Measurements from ENCODE around the gene CREBL2. TPM values are rescaled to one million over a fixed set of nuclear protein-coding genes. Genes with fewer than 3 reads are reported as not detected.
"Not testable (repeated sequence)": the region's sequence is repeated elsewhere in the genome, so short reads cannot be mapped to it uniquely, and the experiment has no call there.

The CREBL2 gene
- total RNA-seq, 1 donor from 2014 or later = 38.5 TPM

DNA sequence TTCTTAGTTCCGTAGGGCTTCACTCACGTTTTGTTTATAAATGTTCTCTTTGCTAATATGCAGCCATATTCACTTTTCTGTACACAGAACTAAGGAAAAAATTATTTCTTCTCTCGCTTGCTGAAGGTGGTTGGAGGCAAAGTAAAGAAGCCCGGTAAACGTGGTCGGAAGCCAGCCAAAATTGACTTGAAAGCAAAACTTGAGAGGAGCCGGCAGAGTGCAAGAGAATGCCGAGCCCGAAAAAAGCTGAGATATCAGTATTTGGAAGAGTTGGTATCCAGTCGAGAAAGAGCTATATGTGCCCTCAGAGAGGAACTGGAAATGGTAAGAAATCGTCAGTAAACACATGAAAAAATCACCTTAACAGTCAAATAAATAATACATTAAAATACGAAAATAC is 24.0 kb downstream of the CREBL2 start:
- DNase-seq (ENCODE audit: low read depth in 2 of 2) = no peak

GRCh38 chr12:12636641-12637040 is 25.0 kb downstream of the CREBL2 start:
- no peak for DNase-seq (ENCODE audit: low read depth in 2 of 2)

- not testable (repeated sequence) for DNase-seq (ENCODE audit: low read depth in 2 of 2)
Measured at GRCh38 chr12:12639995-12640394, 28.3 kb downstream of the CREBL2 start.

DNA sequence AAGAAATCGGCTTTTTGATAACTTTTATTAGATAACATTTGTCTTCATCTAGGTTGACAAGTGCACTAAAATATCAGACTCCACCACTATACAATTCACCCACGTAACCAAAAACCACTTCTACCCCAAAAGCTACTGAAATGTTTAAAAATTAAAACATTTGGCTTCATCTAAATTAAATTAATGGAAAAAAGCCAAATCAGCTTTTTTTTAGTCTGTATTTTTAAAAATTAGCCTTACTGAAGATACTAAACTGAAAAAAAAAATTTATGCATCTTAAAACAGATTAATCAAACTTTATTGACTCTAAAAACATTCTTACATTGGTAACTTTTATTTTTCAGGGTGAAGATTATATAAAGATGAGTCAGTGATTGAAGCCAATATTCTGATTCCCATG is 30.0 kb downstream of the CREBL2 start:
- no peak for DNase-seq (ENCODE audit: low read depth in 2 of 2)

- DNase-seq (ENCODE audit: low read depth in 2 of 2) = peak in 1 of 2 donors; percentile 17
Measured at GRCh38 chr12:12642916-12643315, 31.2 kb downstream of the CREBL2 start.

GRCh38 chr12:12645485-12645884 is 33.8 kb downstream of the CREBL2 start:
- peak; percentile 41 to 50 for DNase-seq (ENCODE audit: low read depth in 2 of 2)

- peak in 1 of 2 donors; percentile 63 for DNase-seq (ENCODE audit: low read depth in 2 of 2)
Measured at GRCh38 chr12:12645968-12646367, 34.3 kb downstream of the CREBL2 start.

DNA sequence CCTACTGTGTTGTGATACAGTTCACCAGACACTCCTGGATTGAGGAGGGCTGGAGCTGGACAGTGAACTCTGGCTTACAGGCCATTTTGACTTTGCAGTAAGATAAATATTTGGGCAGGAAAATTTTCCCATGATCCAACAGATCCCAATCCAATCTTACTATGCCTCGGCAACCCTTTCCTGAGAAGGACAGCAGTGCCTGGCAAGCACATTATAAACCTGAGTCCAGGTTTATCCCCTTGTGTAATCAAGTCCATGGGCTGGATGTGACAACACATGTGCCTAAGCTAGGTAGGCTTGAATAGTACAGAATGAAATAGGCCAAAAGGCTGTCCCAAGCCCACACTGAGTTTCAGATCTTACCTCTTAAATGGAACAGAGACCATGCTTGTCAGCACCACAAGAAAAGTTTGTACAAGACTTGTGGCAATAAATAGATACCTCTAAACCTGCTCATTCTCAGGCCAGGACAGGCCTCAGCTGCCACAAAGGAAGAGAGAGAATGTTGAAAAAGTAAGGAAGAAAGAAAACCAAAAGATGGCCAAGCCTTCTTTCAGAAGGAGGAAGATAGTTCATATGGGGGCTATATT is 34.9 kb downstream of the CREBL2 start:
- no peak for DNase-seq (ENCODE audit: low read depth in 2 of 2)

- DNase-seq (ENCODE audit: low read depth in 2 of 2) = no peak
Measured at GRCh38 chr12:12648284-12648683, 36.6 kb downstream of the CREBL2 start.

- no peak for DNase-seq (ENCODE audit: low read depth in 2 of 2)
Measured at GRCh38 chr12:12648951-12649650, 37.4 kb downstream of the CREBL2 start.

GRCh38 chr12:12651752-12652151 is 40.1 kb downstream of the CREBL2 start:
- DNase-seq (ENCODE audit: low read depth in 2 of 2) = no peak

GRCh38 chr12:12652704-12653103 is 41.0 kb downstream of the CREBL2 start:
- not testable (repeated sequence) for DNase-seq (ENCODE audit: low read depth in 2 of 2)

DNA sequence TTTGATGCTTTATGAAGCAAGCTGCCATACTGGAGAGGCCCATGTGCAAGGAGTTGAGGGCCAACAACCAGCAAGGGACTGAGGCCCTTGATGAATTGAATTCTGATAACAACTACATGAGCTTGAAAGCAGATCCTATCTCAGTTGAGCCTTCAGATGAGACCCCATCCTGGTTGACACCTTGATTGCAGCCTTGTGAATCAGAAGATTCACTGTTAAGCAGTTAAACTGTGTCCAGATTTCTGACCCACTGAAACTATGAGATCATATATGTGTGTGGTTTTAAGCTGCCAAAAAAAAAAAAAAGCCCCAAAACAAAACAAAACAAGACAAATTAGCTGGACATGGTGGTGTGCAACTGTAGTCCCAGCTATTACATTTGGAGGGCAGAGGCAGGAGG is 42.2 kb downstream of the CREBL2 start:
- DNase-seq (ENCODE audit: low read depth in 2 of 2) = no peak

DNA sequence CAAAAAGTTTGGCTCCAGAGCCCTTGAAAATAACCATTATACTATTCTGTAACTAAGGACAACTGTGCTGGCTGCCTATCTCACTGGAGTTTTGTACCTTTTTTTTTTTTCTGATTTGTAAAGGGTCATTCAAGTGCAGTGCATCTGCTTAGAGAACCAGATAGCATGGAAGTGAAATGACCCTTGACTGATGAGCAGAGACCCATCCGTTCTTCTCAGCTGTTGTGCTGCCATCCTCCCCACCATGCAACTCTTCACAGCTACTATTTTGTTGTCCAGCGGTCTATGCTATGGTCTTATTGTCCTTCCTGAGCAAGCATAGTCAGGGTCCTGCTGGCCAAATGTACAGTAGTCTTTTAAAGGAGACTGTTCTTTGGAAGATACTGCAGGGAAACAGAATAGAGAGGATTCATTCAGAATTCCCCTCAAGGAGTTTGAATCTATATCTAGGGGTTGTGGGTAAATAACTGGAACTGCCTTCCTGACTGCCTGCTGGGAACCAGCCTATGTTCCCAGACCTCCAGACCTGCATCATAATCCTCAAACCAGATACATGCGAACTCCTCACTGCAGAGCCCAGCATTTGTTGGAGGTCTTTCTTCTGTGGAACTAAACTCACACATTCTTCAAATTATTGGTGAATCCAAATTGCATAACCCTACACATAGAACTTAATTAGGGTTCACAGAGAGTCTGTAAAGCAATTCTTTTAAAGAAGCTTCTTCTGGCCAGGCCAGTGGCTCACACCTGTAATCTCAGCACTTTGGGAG is 43.2 kb downstream of the CREBL2 start:
- DNase-seq (ENCODE audit: low read depth in 2 of 2) = no peak

- DNase-seq (ENCODE audit: low read depth in 2 of 2) = no peak
Measured at GRCh38 chr12:12660201-12660600, 48.5 kb downstream of the CREBL2 start.

DNA sequence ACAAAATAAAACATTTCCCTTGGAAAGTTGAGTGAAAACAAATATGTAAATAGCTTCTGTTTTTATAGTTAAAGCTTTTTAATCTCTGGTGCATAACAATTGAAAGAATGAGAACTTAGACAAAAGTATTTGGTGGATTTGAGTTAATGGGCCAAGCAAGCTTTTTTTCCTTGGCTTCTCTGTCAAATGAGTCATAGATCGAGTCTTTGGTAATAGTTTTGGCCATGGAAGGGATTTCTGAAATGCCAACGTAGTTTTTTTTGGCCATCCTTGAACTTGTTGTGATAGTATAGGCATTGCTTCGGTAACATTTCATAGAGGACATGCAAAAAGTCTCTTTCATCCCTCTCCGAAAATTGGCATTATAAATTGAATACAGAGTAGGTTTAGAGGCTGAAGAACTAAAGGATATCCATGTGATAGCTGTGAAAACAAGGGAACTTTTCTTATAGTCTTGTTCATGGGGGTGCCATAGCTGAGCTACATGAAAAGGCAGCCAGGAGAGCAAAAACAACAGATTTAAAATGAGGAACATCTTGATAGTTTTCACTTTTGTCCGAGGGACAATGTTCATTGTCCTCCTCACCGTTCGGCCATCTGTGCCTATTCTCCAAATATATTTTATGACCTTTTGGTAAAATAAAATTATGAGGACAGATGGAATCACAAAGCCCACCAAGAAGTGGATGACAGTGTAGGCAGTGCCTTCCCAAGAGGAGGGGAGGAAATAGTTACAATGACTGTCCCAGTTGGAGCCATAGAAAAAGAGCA is 49.6 kb downstream of the CREBL2 start:
- DNase-seq (ENCODE audit: low read depth in 2 of 2) = no peak

- DNase-seq (ENCODE audit: low read depth in 2 of 2) = no peak
Measured at GRCh38 chr12:12663644-12664294, 52.1 kb downstream of the CREBL2 start.

GRCh38 chr12:12665194-12665593 is 53.5 kb downstream of the CREBL2 start:
- peak in 1 of 2 donors; percentile 12 for DNase-seq (ENCODE audit: low read depth in 2 of 2)

GRCh38 chr12:12668005-12668404 is 56.3 kb downstream of the CREBL2 start:
- no peak for DNase-seq (ENCODE audit: low read depth in 2 of 2)

- DNase-seq (ENCODE audit: low read depth in 2 of 2) = no peak
Measured at GRCh38 chr12:12669020-12669419, 57.3 kb downstream of the CREBL2 start.

Measured in lung microvascular endothelial cell (primary cell).